ENCODE results near the gene MAPK1. TPM values are rescaled to one million over a fixed set of nuclear protein-coding genes. Genes with fewer than 3 reads are reported as not detected.
A peak's percentile ranks its signal among the peaks of the same experiment; 100 is the strongest.

The MAPK1 gene
- total RNA-seq, 1 experiment from 2014 or later = 90.3 TPM

- no peak overlapping the region for H2AK5ac ChIP-seq (ENCODE audit: insufficient read length, low read length)
- no peak overlapping the region for H2BK15ac ChIP-seq (ENCODE audit: low read depth, low read length)
- H3K9me3 ChIP-seq (ENCODE audit: control insufficient read depth, low read depth, low read length) = no peaks in the 10 kb centered on the region
- H3K4me3 Mint-ChIP-seq = no peak overlapping the region
- no peaks in the 10 kb centered on the region for H4K20me1 ChIP-seq (ENCODE audit: control insufficient read depth, insufficient read depth, insufficient read length)
- no peaks in the 10 kb centered on the region for H3K27me3 Mint-ChIP-seq (ENCODE audit: low read depth)
- H3K4me1 ChIP-seq (ENCODE audit: insufficient read depth, low read length) = no peaks in the 10 kb centered on the region; the same call in 1 of the 2 replicates
- no peak for TF ChIP-seq CTCF (conservative IDR thresholded peaks at IDR 0.05)
- no peak overlapping the region for H2BK5ac ChIP-seq (ENCODE audit: insufficient read length, low read length)
- H3K36me3 Mint-ChIP-seq (ENCODE audit: insufficient read depth in 1 of 3, low read depth in 3 of 3) = no peaks in the 10 kb centered on the region; a peak in 1 of 7 replicates
- H3K9ac ChIP-seq (ENCODE audit: extremely low read depth, insufficient read length, low read length) = no peak overlapping the region
- no CpG with 5 or more reads among the region's 4 CpGs for WGBS (ENCODE audit: extremely low coverage, insufficient read length, low lambda C conversion rate)
- no peak overlapping the region for H4K91ac ChIP-seq (ENCODE audit: insufficient read length, low read depth, low read length)
- no peak overlapping the region for H3K18ac ChIP-seq (ENCODE audit: insufficient read length, low read depth, low read length)
- no peak for DNase-seq
- H3T11ph ChIP-seq (ENCODE audit: low read length) = no peak overlapping the region
- 0 out of 7 replicates have a peak overlapping the region, but pooled peaks of 1 of the 3 experiments have one; percentile 24 for H3K27ac Mint-ChIP-seq
- H2BK12ac ChIP-seq (ENCODE audit: insufficient read length, low read depth, low read length) = no peak overlapping the region
- H3K4me1 Mint-ChIP-seq = peaks cover 16 to 22% of the 10 kb centered on the region in 2 experiments
- peaks cover 30% of the 10 kb centered on the region for H3K79me2 ChIP-seq (ENCODE audit: insufficient read depth, low read length)
- H3K4me2 ChIP-seq (ENCODE audit: insufficient read depth, insufficient read length, low read length) = no peak overlapping the region
- no peak overlapping the region for H2AFZ ChIP-seq (ENCODE audit: low read length)
- no peak overlapping the region for H4K5ac ChIP-seq (ENCODE audit: insufficient read length, low read depth, low read length)
- no peak overlapping the region for H2BK20ac ChIP-seq (ENCODE audit: low read depth, low read length, poor library complexity, severe bottlenecking)
- no peaks in the 10 kb centered on the region for H3K23me2 ChIP-seq (ENCODE audit: insufficient read length, low read depth, low read length, poor library complexity, severe bottlenecking)
- no peak overlapping the region for H3K27ac ChIP-seq (ENCODE audit: insufficient read length, low read depth, low read length)
- no peak overlapping the region for H3K14ac ChIP-seq (ENCODE audit: insufficient read depth, low read length)
- H3K23ac ChIP-seq (ENCODE audit: insufficient read length, low read depth, low read length) = no peak overlapping the region
- no peak overlapping the region for H3K4ac ChIP-seq (ENCODE audit: low read depth, low read length)
- no peaks in the 10 kb centered on the region; the same call in 1 of the 2 replicates for H3K27me3 ChIP-seq (ENCODE audit: insufficient read depth, low read length)
- H2BK120ac ChIP-seq (ENCODE audit: low read depth, low read length, poor library complexity, severe bottlenecking) = no peak overlapping the region
- no peaks in the 10 kb centered on the region for H3K9me3 Mint-ChIP-seq
- peaks cover 14% of the 10 kb centered on the region for H3K79me1 ChIP-seq (ENCODE audit: insufficient read depth, low read depth, low read length, poor library complexity, severe bottlenecking)
- no peak overlapping the region for H4K8ac ChIP-seq (replicated peaks; ENCODE audit: insufficient read length, low read depth, low read length)
- no peak overlapping the region for H3K56ac ChIP-seq (ENCODE audit: insufficient read length, low read depth, low read length)
Observed at GRCh38 chr22:21828268-21828638, 39.2 kb downstream of the MAPK1 start.

All from H9 (cell line).